ENCODE measurements around the gene TEAD1. TPM values are rescaled to one million over a fixed set of nuclear protein-coding genes. Genes with fewer than 3 reads are reported as not detected.

TEAD1 gene
- total RNA-seq, 4 donors from 2014 or later: 184 to 272 (median 208) TPM

DNA sequence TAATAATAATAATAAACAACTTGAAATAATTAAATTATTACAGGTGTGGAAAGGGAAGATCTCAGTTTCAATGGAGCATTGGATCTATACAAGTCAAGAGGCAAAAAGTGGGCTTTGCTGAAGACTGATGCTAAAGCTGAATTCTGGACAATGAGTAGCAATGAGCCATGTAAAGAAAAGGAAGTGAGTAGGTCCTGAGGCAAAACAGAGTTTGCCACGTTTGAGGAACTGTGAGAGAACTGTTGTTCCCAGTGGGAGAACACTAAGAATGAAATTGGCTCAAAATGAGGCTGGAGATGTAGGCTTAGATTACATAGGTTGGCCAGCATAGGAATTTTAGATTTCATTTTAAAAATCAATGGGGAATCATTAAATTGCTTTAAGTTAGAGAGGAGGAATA lies 33.9 kb upstream of the TEAD1 start:
- Histone ChIP-seq H3K4me3 (no peak overlapping the region), H3K27me3 (no peaks in the 10 kb centered on the region), H3K9me3 (no peaks in the 10 kb centered on the region), H3K36me3 (no peaks in the 10 kb centered on the region), H3K27ac (no peak overlapping the region), H3K4me1 (no peaks in the 10 kb centered on the region)
- no peak for ATAC-seq
- TF ChIP-seq POLR2A (IDR thresholded peaks at IDR 0.05) (no peak), POLR2AphosphoS5 (IDR thresholded peaks at IDR 0.05) (no peak), EP300 (IDR thresholded peaks at IDR 0.05) (no peak)
- TF ChIP-seq, protein P1, sequence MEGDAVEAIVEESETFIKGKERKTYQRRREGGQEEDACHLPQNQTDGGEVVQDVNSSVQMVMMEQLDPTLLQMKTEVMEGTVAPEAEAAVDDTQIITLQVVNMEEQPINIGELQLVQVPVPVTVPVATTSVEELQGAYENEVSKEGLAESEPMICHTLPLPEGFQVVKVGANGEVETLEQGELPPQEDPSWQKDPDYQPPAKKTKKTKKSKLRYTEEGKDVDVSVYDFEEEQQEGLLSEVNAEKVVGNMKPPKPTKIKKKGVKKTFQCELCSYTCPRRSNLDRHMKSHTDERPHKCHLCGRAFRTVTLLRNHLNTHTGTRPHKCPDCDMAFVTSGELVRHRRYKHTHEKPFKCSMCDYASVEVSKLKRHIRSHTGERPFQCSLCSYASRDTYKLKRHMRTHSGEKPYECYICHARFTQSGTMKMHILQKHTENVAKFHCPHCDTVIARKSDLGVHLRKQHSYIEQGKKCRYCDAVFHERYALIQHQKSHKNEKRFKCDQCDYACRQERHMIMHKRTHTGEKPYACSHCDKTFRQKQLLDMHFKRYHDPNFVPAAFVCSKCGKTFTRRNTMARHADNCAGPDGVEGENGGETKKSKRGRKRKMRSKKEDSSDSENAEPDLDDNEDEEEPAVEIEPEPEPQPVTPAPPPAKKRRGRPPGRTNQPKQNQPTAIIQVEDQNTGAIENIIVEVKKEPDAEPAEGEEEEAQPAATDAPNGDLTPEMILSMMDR (IDR thresholded peaks at IDR 0.05): no peak
- 19 to 40% methylated on average over 1 of the region's 1 CpG for WGBS, 2 donors (ENCODE audit: low coverage in 1 of 2)

GRCh38 chr11:12640926-12641849 lies 33.0 kb upstream of the TEAD1 start:
- Histone ChIP-seq H3K4me3 (no peak overlapping the region), H3K4me1 (no peaks in the 10 kb centered on the region), H3K9me3 (no peaks in the 10 kb centered on the region), H3K36me3 (no peaks in the 10 kb centered on the region), H3K27ac (no peak overlapping the region), H3K27me3 (no peaks in the 10 kb centered on the region)
- no peak for ATAC-seq
- WGBS, 2 donors (ENCODE audit: low coverage in 1 of 2): 100% methylated on average over 1 of the region's 3 CpGs; no CpG with 5 or more reads in 1 of the 2 donors
- no peak for TF ChIP-seq POLR2AphosphoS5 (IDR thresholded peaks at IDR 0.05)
- TF ChIP-seq, protein P1 (IDR thresholded peaks at IDR 0.05): no peak
- TF ChIP-seq EP300 (IDR thresholded peaks at IDR 0.05): no peak
- no peak for TF ChIP-seq POLR2A (IDR thresholded peaks at IDR 0.05)

DNA sequence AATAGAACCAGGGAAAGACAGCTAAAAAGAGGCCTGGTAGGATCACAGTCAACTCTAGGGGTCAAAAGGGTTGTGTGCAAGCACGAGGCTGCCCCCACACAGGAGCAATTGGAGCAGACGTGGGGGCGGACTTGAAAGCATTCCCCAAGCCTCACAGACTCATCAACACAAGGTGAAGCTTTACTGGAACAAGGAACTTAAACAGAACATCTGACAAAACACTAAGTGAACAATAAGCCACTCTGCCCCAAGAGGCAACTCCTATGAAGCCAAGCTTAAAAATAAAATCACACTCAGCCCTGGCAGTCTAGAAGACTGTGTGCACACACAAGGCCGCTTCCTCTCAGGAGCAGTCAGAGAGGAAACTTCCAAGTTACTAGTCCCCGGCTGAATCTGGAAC lies 32.2 kb upstream of the TEAD1 start:
- TF ChIP-seq EP300 (IDR thresholded peaks at IDR 0.05): no peak
- TF ChIP-seq POLR2AphosphoS5 (IDR thresholded peaks at IDR 0.05): no peak
- TF ChIP-seq, protein P1 (IDR thresholded peaks at IDR 0.05): no peak
- TF ChIP-seq POLR2A (IDR thresholded peaks at IDR 0.05): no peak
- Histone ChIP-seq H3K9me3 (no peaks in the 10 kb centered on the region), H3K36me3 (no peaks in the 10 kb centered on the region), H3K27me3 (no peaks in the 10 kb centered on the region), H3K4me3 (no peak overlapping the region), H3K4me1 (no peaks in the 10 kb centered on the region), H3K27ac (no peak overlapping the region)
- ATAC-seq: no peak
- WGBS, 2 donors (ENCODE audit: low coverage in 1 of 2): 59% methylated on average over 5 of the region's 5 CpGs; no CpG with 5 or more reads in 1 of the 2 donors

DNA sequence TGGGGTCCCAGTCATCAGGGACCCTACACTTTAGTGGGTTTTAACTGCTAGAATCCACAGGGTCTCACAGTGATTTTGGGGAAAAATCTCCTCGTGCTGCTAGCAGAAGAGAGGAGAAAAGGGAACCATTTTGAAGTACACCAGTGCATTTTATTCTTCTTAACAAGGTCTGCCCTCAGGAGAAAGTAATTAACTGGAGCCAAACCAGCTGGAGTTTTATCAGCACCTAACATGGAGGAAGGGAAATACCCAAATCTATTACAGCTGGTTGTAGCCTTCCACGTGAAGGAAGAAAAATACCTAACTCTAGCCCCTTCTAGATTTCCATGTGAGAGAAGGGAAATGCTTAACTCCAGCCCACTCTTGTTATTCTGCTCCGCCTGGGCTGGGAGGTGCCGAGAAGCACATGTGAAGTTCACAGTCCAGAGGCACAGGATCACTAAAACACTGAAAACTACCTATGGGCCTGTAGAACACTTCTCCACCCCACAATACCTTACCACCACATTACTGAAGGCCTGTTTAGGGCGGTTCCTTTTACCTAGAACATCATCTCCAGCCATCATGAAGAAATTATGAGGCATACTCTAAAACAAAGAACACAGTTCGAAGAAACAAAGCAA lies 31.3 kb upstream of the TEAD1 start:
- WGBS, 2 donors (ENCODE audit: low coverage in 1 of 2): 77 to 88% methylated on average over 4 to 5 of the region's 6 CpGs
- Histone ChIP-seq H3K4me1 (no peaks in the 10 kb centered on the region), H3K27ac (no peak overlapping the region), H3K4me3 (no peak overlapping the region), H3K27me3 (no peaks in the 10 kb centered on the region), H3K36me3 (no peaks in the 10 kb centered on the region), H3K9me3 (no peaks in the 10 kb centered on the region)
- no peak for ATAC-seq
- TF ChIP-seq EP300 (IDR thresholded peaks at IDR 0.05) (no peak), POLR2AphosphoS5 (IDR thresholded peaks at IDR 0.05) (no peak), POLR2A (IDR thresholded peaks at IDR 0.05) (no peak)

- Histone ChIP-seq H3K36me3 (no peaks in the 10 kb centered on the region), H3K27ac (no peak overlapping the region), H3K4me3 (no peak overlapping the region), H3K27me3 (no peaks in the 10 kb centered on the region), H3K4me1 (no peaks in the 10 kb centered on the region), H3K9me3 (no peaks in the 10 kb centered on the region)
- TF ChIP-seq, protein P1 (IDR thresholded peaks at IDR 0.05): no peak
- TF ChIP-seq EP300 (IDR thresholded peaks at IDR 0.05): no peak
- TF ChIP-seq POLR2A (IDR thresholded peaks at IDR 0.05): no peak
- WGBS, 2 donors (ENCODE audit: low coverage in 1 of 2): 88 to 94% methylated on average over 2 of the region's 2 CpGs
- no peak for ATAC-seq
These were observed 27.7 kb upstream of the TEAD1 start for GRCh38 chr11:12646478-12646877.

Measured in gastroesophageal sphincter (tissue), 4 donors.